OCI-LY3 (cell line): ENCODE data around the gene WFDC8.

Source experiments
- EZH2phosphoT487 ChIP-seq: fragments of 200-600 bp; shearing (Covaris generic); IDR thresholded peaks from 2 replicates; pipeline ENCODE4 v1.6.1; 2018; ENCODE audit warnings: antibody characterized with exemption, mixed run types, low read depth
- TF ChIP-seq, protein P1 (sequence below): fragments of 200-600, 300-600 bp; sonication (generic); IDR thresholded peaks from 2 replicates; pipeline ENCODE4 v1.5.1; 2014; ENCODE audit warnings: antibody characterized with exemption, low read length, low read depth

DNA sequence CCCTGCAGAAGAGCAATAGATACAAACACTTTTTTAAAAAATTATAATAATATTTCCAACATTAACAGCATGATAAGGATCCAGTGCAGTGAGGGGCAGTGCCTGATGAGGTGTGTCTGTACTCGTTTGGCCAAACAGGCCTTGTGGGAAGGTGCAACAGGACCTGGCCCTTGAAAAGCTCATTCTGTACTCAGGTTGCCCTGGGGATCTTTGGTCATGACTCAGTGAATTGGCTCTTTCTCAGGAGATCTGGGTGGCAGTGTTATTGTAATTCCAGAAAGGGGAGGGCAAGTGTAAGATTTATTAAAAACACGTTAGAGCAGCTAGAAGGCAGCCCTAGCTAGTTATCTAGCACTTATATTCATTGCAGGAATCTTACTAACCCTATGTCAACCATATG is 60.8 kb downstream of the WFDC8 start:
- TF ChIP-seq, protein P1, sequence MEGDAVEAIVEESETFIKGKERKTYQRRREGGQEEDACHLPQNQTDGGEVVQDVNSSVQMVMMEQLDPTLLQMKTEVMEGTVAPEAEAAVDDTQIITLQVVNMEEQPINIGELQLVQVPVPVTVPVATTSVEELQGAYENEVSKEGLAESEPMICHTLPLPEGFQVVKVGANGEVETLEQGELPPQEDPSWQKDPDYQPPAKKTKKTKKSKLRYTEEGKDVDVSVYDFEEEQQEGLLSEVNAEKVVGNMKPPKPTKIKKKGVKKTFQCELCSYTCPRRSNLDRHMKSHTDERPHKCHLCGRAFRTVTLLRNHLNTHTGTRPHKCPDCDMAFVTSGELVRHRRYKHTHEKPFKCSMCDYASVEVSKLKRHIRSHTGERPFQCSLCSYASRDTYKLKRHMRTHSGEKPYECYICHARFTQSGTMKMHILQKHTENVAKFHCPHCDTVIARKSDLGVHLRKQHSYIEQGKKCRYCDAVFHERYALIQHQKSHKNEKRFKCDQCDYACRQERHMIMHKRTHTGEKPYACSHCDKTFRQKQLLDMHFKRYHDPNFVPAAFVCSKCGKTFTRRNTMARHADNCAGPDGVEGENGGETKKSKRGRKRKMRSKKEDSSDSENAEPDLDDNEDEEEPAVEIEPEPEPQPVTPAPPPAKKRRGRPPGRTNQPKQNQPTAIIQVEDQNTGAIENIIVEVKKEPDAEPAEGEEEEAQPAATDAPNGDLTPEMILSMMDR, result no peak
- no peak for TF ChIP-seq EZH2phosphoT487
